Measurements from ENCODE around the gene PTPRQ.
"Not testable (repeated sequence)": the region's sequence is repeated elsewhere in the genome, so short reads cannot be mapped to it uniquely, and the experiment has no call there.

PTPRQ gene

GRCh38 chr12:80643961-80644360 lies 199.9 kb downstream of the PTPRQ start:
- no peak for DNase-seq

GRCh38 chr12:80648881-80649280 lies 204.8 kb downstream of the PTPRQ start:
- no peak for DNase-seq

GRCh38 chr12:80655751-80656150 lies 211.7 kb downstream of the PTPRQ start:
- no peak for DNase-seq

GRCh38 chr12:80659512-80660063 lies 215.6 kb downstream of the PTPRQ start:
- DNase-seq = no peak

- DNase-seq = no peak
These were observed 218.6 kb downstream of the PTPRQ start for GRCh38 chr12:80662586-80662985.

GRCh38 chr12:80670214-80670613 lies 226.2 kb downstream of the PTPRQ start:
- no peak for DNase-seq

- not testable (repeated sequence) for DNase-seq
These were observed 232.1 kb downstream of the PTPRQ start for GRCh38 chr12:80676042-80676636.

- no peak for DNase-seq
These were observed 232.8 kb downstream of the PTPRQ start for GRCh38 chr12:80676856-80677255.

GRCh38 chr12:80677994-80678393 lies 234.0 kb downstream of the PTPRQ start:
- no peak for DNase-seq

GRCh38 chr12:80679346-80680131 lies 235.5 kb downstream of the PTPRQ start:
- no peak for DNase-seq

- DNase-seq = no peak
These were observed 237.3 kb downstream of the PTPRQ start for GRCh38 chr12:80681287-80681686.

GRCh38 chr12:80681786-80682185 lies 237.8 kb downstream of the PTPRQ start:
- no peak for DNase-seq

- DNase-seq = no peak
These were observed 240.1 kb downstream of the PTPRQ start for GRCh38 chr12:80684077-80684495.

GRCh38 chr12:80690090-80690489 lies 246.1 kb downstream of the PTPRQ start:
- DNase-seq = no peak

- DNase-seq = no peak
These were observed 246.5 kb downstream of the PTPRQ start for GRCh38 chr12:80690513-80690912.

GRCh38 chr12:80692114-80692513 lies 248.1 kb downstream of the PTPRQ start:
- DNase-seq = no peak

- DNase-seq = no peak
These were observed 253.3 kb downstream of the PTPRQ start for GRCh38 chr12:80697270-80697887.

- DNase-seq = no peak
These were observed 254.2 kb downstream of the PTPRQ start for GRCh38 chr12:80698256-80698655.

GRCh38 chr12:80698847-80699542 lies 255.0 kb downstream of the PTPRQ start:
- no peak for DNase-seq

GRCh38 chr12:80700327-80700726 lies 256.3 kb downstream of the PTPRQ start:
- no peak for DNase-seq

GRCh38 chr12:80701388-80701787 lies 257.4 kb downstream of the PTPRQ start:
- no peak for DNase-seq

GRCh38 chr12:80702889-80703805 lies 259.1 kb downstream of the PTPRQ start:
- DNase-seq = no peak

Data from NCI-H1417 treated with DMSO at 0.1 percent for 48 hours (cell line).